Measurements from ENCODE around the gene TAF8. TPM values are rescaled to one million over a fixed set of nuclear protein-coding genes. Genes with fewer than 3 reads are reported as not detected.

TAF8 gene
- total and polyA plus RNA-seq, 10 of the 15 experiments (the other 5 are each of a cell fraction or from before 2014, with no cell fraction given): 11.7 to 30.9 (median 19.9) TPM

DNA sequence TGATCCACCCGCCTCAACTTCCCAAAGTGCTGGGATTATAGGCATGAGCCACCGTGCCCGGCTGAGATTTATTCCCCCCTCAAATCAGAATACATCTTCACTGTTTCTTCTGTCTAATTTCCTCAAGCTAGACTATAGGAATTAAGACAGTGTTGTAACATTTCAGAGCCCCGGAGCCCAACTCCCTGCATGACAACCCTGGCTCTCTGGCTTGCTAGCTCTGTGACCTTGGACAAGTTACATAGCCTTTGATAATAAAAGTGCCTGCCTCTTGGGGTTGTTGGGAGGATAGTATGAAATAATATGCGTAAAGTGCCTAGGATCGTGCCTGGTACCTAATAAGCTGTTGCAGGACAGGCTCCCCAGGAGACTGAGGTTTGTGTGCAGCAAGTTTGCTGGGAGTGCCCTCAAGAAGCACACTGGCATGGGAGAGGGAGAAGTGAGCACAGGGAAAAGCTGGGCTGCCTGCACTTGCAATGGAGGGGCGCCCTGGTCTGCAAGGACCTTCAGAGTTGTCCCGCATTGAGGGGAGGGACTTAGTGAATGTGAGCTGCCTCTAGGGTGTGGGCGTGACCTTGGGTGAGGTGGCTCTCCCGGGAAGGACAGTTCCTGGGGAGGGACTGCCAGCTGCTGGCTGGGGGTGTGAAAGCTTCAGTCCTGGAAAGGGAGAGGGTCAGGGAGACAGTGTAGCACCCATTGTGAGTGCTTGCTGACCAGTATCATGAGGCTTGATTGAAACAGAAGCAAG lies 43.4 kb downstream of the TAF8 start (continued):
- TF ChIP-seq, protein P1, sequence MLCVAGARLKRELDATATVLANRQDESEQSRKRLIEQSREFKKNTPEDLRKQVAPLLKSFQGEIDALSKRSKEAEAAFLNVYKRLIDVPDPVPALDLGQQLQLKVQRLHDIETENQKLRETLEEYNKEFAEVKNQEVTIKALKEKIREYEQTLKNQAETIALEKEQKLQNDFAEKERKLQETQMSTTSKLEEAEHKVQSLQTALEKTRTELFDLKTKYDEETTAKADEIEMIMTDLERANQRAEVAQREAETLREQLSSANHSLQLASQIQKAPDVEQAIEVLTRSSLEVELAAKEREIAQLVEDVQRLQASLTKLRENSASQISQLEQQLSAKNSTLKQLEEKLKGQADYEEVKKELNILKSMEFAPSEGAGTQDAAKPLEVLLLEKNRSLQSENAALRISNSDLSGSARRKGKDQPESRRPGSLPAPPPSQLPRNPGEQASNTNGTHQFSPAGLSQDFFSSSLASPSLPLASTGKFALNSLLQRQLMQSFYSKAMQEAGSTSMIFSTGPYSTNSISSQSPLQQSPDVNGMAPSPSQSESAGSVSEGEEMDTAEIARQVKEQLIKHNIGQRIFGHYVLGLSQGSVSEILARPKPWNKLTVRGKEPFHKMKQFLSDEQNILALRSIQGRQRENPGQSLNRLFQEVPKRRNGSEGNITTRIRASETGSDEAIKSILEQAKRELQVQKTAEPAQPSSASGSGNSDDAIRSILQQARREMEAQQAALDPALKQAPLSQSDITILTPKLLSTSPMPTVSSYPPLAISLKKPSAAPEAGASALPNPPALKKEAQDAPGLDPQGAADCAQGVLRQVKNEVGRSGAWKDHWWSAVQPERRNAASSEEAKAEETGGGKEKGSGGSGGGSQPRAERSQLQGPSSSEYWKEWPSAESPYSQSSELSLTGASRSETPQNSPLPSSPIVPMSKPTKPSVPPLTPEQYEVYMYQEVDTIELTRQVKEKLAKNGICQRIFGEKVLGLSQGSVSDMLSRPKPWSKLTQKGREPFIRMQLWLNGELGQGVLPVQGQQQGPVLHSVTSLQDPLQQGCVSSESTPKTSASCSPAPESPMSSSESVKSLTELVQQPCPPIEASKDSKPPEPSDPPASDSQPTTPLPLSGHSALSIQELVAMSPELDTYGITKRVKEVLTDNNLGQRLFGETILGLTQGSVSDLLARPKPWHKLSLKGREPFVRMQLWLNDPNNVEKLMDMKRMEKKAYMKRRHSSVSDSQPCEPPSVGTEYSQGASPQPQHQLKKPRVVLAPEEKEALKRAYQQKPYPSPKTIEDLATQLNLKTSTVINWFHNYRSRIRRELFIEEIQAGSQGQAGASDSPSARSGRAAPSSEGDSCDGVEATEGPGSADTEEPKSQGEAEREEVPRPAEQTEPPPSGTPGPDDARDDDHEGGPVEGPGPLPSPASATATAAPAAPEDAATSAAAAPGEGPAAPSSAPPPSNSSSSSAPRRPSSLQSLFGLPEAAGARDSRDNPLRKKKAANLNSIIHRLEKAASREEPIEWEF (IDR thresholded peaks at IDR 0.05; ENCODE audit: insufficient replicate concordance, low read depth, low read length): no peak

DNA sequence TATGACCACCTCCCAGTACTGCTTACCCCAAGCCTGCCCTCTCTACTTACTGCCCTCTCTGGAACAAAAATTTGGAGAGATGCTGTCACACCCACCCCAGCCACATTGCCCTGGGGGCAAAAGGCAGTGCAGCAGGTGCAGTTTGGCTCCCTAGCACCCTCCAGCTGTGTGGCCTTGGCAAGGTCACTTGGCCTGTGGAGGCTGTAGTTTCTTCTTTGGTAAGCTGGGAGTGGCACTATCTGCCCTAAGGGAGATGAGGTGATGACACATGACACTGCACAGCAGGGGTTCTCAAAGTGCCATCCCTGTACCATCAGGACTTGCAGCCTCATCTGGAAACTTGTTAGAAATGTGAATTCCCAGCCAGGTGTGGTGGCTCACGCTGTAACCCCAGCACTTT lies 44.8 kb downstream of the TAF8 start:
- no peak overlapping the region for H2AFZ ChIP-seq (ENCODE audit: control insufficient read depth, low read depth, low read length)
- DNase-seq (ENCODE audit: low read depth, low spot score): no peak
- in situ Hi-C loops (cut with MboI) (no loop called here), intact Hi-C loops (cut with micrococcal nuclease; ENCODE audit: unreplicated experiment) (no loop called here)
- SMC1A ChIA-PET (ENCODE audit: uncharacterized antibody, unreplicated experiment): no interaction called here
- no peak; the same call in 2 of the 3 replicates for ATAC-seq
- no peak overlapping the region for H3K9ac ChIP-seq (ENCODE audit: control insufficient read depth, insufficient read depth, low read length)
- CTCF ChIA-PET: interaction anchor here (0.6 to 1.8 kb wide), 2 partner anchors 9 to 121 kb away, joined by 4 to 6 read pairs; no protein-coding TSS in a partner anchor
- no peak overlapping the region for H3K4me2 ChIP-seq (ENCODE audit: control insufficient read depth, insufficient read depth)
- H3K36me3 ChIP-seq (ENCODE audit: control insufficient read depth in 2 of 2, insufficient read depth in 2 of 2, low read length in 1 of 2): no peaks in the 10 kb centered on the region
- POLR2A ChIA-PET: no interaction called here
- no TSS peak for BruUV-seq (replicated peaks)
- FAIRE-seq: no peak
- no peaks in the 10 kb centered on the region for H3K9me3 ChIP-seq (replicated peaks; ENCODE audit: control insufficient read depth, insufficient read depth, low read length)
- RAD21 ChIA-PET (ENCODE audit: unreplicated experiment): no interaction called here
- TF ChIP-seq MEF2B (IDR thresholded peaks at IDR 0.05; ENCODE audit: partially characterized antibody, poor library complexity, severe bottlenecking): no peak
- no peak overlapping the region for H3K27ac ChIP-seq (ENCODE audit: control insufficient read depth, insufficient read depth)
- no peaks in the 10 kb centered on the region; a peak in 1 of 4 replicates for H3K27me3 ChIP-seq (replicated peaks in 1 of 2; ENCODE audit: control insufficient read depth in 2 of 2, insufficient read depth in 2 of 2, low read length in 1 of 2)
- H3K4me3 ChIP-seq: no peak overlapping the region
- H3K79me2 ChIP-seq (ENCODE audit: control insufficient read depth, insufficient read depth, low read length): no peaks in the 10 kb centered on the region
- H4K20me1 ChIP-seq (ENCODE audit: control insufficient read depth, insufficient read depth): no peaks in the 10 kb centered on the region
- WGBS (ENCODE audit: insufficient coverage, insufficient replicate concordance, low lambda C conversion rate, missing lambda C conversion rate): 53% methylated on average over 1 of the region's 1 CpG
- H3K4me1 ChIP-seq (ENCODE audit: control insufficient read depth, insufficient read depth, low read length): no peaks in the 10 kb centered on the region

All from GM12878 (cell line).